ENCODE results near the gene CCSER1.

DNA sequence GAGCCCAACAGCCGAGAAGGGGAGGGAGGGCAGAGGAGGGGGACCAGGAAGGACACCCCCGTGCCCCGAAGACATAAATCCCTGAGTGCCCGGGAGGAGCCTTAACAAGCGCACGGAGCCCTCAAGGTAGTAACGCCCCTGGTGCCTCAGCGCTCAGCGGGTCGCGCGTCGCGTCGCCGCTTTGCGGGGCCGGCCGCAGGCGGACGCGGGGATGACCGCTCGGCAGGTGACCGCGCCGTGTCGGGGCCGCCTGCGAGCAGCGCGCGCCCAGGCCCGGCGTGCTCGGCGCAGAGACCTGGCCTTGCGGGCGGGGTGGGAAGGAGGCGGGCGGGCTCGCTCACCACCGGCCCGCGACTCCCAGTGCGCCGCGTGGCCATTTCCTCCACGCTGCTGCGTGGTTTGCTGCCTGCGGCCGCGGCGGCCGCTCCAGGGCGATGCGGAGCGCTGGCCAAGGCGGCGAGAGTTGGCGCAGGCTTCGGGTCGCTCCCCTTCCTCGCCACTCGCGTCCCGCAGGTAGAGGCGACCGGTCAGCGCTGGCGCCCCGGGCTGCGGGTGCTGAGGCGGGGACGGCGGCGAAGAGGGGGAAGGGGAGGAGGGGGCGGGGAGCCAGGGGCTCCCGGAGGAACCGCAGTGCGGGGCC, 632 bp downstream of the CCSER1 start:
- TF ChIP-seq, protein P1, sequence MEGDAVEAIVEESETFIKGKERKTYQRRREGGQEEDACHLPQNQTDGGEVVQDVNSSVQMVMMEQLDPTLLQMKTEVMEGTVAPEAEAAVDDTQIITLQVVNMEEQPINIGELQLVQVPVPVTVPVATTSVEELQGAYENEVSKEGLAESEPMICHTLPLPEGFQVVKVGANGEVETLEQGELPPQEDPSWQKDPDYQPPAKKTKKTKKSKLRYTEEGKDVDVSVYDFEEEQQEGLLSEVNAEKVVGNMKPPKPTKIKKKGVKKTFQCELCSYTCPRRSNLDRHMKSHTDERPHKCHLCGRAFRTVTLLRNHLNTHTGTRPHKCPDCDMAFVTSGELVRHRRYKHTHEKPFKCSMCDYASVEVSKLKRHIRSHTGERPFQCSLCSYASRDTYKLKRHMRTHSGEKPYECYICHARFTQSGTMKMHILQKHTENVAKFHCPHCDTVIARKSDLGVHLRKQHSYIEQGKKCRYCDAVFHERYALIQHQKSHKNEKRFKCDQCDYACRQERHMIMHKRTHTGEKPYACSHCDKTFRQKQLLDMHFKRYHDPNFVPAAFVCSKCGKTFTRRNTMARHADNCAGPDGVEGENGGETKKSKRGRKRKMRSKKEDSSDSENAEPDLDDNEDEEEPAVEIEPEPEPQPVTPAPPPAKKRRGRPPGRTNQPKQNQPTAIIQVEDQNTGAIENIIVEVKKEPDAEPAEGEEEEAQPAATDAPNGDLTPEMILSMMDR (IDR thresholded peaks at IDR 0.05; ENCODE audit: borderline replicate concordance, extremely low read depth, low read length, poor library complexity, severe bottlenecking): no peak
- TF ChIP-seq EZH2 (IDR thresholded peaks at IDR 0.05; ENCODE audit: borderline replicate concordance, low read depth, low read length, severe bottlenecking): no peak
